ENCODE measurements around the gene NR1D2.
A peak's percentile ranks its signal among the peaks of the same experiment; 100 is the strongest.
"Not testable (repeated sequence)": the region's sequence is repeated elsewhere in the genome, so short reads cannot be mapped to it uniquely, and the experiment has no call there.

NR1D2 gene

GRCh38 chr3:23968463-23969184, 23.5 kb downstream of the NR1D2 start:
- DNase-seq, result no peak

GRCh38 chr3:23969393-23969792, 24.3 kb downstream of the NR1D2 start:
- no peak for DNase-seq

DNA sequence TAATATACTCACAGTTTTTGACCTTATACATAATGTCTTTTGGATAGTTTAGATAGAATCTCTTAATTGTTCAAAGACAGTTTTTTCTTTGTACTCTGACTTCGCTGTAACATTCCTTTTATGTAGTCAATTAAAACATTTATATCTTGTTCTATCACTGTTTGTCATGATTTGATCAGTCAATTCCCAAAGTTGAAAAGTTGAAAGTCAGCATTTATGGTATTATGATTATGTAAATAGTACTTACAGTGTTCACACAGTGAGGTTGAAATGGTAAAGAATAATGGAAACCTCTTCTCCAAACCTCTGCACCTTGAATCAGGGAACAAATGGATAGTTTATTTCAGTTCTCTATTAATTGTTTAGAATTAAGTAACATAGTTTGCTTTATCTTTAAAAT, 26.6 kb downstream of the NR1D2 start:
- DNase-seq, result no peak

DNA sequence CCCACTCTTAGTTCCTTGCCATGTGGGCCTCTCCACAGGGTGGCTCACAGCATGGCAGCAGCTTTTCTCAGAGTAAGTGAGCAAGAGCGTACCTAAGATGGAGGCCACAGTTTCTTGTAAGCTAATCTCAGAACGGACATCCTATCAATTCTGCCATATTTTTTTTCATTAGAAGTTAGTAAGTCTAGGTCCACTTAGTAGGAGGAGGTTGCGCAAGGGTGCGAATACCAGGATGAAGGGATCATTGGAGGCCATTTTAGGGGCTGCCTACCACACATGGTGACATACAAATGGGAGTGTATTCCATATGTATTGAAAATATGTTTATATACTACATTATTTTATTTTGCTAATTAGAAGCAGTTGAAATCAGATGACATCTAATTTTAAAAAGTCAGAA, 31.5 kb downstream of the NR1D2 start:
- no peak for DNase-seq

DNA sequence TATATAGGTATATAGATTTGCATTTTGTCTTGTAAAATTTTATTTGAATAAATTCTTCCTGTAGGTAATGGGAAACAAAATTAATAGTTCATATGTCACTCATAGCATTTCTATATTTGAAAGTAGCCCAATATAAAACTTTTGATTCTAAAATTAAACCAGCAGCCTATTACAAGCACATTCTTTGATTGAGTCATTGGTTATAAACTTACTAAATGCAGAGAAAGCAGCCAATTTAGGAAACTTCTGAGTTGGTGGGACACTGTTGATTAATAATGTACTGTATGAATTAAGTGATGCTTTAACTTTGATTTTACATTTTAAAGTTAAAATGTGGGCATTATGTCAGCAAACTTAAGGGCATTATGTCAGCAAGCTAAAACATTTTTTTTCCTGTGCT, 34.5 kb downstream of the NR1D2 start:
- no peak for DNase-seq

DNA sequence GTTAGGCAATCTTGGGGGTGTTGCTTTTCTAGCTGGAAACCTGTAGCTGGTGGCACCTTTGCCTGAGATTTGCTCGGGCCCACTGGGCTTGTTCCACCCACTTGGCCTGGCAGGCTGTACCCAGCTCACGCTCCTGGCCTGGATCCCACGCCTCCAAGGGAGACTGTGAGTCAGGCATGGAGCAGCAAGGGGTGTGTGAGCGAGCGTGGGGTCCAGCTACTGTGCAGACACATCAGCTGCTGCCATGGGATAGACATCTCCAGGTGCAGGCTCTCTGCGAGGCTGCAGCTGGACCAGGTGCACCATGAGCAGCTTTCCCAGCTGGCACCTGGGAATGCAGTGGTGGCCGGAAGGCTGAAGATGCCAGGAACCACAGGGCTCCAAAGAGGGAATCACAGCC, 36.0 kb downstream of the NR1D2 start:
- no peak for DNase-seq

DNA sequence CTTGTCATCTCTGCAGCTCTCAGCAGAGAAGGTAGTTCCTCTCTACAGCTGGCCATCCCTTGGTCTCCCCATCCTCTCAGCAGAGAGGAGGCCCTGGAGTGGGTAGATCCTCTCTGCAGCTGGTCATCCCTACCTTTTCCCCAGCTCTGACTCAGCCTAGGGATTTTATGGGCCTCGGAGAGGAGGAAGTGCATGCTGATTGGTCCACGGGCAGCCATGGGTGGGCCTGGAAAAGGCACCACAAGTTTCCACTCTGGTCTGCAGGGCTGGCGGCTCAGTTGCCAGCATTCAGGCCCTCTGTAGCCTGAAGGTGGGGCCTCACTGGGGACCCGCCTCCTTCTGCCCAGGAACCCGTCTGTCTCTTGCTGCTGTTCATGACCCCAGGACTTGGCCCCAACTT, 36.9 kb downstream of the NR1D2 start:
- no peak for DNase-seq

- no peak for DNase-seq
Observed at GRCh38 chr3:23984934-23985333, 39.8 kb downstream of the NR1D2 start.

GRCh38 chr3:23985747-23986544, 40.9 kb downstream of the NR1D2 start:
- no peak for DNase-seq

- DNase-seq, result no peak
Observed at GRCh38 chr3:23987356-23987755, 42.3 kb downstream of the NR1D2 start.

GRCh38 chr3:23991306-23991682, 46.2 kb downstream of the NR1D2 start:
- no peak for DNase-seq

- DNase-seq, result no peak
Observed at GRCh38 chr3:23991683-23992628, 46.9 kb downstream of the NR1D2 start.

DNA sequence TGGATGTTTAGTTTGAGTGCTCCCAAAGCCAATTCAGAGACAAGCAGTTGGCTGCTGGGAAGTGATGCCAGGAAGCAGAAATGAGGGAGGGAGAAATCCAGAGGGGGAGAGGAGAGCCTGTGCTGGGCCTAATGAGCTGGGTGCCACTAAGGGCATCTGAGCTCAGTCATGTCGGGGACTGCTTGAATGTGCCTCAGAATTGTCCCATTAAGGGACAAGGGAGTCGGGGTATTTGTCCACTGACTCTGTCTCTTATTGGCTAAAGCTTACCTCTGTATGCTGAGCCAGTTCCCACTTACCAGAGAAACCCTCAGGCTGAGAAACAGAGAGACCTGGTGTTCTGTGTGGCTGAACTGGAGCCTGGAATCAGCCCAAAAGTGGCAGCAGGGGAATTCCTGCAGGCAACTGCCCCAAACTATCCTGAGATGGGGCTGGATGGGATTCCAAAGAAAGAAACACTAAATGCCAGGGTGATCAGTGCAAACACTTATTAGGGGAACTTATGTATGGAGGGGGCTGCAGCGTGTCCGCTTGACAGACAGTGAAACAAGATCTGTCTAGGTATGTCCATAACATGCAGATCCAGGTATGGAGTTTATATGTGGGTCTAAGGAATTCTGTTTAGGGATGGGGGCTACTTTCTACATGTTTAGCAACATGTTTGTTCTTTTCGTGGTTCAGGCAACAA, 48.6 kb downstream of the NR1D2 start:
- DNase-seq, result no peak

GRCh38 chr3:23994244-23994569, 49.1 kb downstream of the NR1D2 start:
- no peak for DNase-seq

- no peak for DNase-seq
Observed at GRCh38 chr3:23995219-23995618, 50.1 kb downstream of the NR1D2 start.

GRCh38 chr3:23996095-23996524, 51.0 kb downstream of the NR1D2 start:
- DNase-seq, result no peak

DNA sequence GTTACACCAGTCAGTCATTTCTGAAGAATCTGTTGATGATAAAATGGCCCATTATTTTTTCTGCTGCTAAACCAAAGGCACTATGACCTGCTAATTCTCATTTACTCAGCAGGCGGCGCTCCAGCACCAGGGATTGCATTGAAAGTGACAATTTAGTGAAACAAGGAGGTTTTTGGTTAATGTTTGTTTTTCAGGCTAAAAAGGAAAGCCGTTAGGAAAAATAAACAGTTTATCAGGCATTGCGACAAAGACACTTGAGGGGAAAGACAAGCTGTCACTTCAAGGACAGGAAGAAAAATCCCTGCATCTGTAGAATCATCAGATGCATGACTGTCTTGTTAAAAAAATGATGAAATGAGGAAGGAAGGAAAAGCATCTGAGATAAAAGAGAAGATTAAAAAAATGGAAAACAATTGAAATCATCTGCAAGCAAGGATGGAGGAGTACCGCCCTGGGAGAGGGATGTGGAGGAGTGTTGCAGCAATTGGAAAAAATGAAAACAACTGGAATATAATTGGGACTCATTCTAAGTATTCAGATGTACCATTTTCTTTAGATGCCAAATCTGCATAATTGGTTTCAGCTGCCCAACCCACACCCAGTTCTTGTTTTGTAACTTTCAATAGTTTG, 54.0 kb downstream of the NR1D2 start:
- DNase-seq, result peak; percentile 59

DNA sequence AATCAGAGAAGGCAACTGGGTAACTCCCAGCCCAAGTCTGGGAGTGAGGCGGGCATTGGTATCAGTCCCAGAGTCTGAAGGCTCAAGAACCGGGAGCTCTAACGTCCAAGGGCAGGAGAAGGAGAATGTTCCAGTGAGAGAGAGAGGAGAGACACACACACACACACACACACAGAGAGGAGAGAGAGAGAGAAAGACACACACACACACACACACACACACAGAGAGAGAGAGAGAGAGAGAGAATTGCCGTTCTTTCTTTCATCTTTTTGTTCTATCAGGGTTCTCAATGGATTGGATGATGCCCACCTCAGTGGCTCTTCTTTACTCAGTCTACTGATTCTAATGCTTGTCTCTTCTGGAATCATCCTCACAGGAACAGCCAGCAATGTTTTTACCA, 57.0 kb downstream of the NR1D2 start:
- no peak for DNase-seq

GRCh38 chr3:24003466-24003865, 58.4 kb downstream of the NR1D2 start:
- DNase-seq, result no peak

- DNase-seq, result no peak
Observed at GRCh38 chr3:24004171-24004938, 59.3 kb downstream of the NR1D2 start.

DNA sequence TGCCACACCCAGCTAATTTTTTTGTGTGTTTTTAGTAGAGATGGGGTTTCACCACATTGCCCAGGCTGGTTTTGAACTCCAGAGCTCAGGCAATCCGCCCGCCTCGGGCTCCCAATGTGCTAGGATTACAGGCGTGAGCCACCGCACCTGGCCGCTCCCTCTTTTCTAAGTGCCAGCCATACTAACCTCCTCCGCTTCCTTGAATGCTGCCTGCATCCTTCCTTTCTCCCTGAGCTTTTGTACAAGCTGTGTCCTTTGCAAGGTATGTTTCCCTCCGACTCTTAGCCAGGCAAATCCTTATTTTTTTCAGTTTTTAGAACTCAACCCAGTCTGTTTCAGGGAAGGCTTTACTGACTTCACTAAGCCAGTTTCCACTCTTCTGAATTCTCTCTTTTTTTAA, 60.6 kb downstream of the NR1D2 start:
- DNase-seq, result no peak

GRCh38 chr3:24010834-24011233, 65.7 kb downstream of the NR1D2 start:
- DNase-seq, result not testable (repeated sequence)

Measured in CD4-positive, alpha-beta T cell treated with Interleukin-6 for 4 hours (primary cell).